ENCODE results near the gene DYNLT2B. TPM values are rescaled to one million over a fixed set of nuclear protein-coding genes. Genes with fewer than 3 reads are reported as not detected.

The DYNLT2B gene
- total and polyA plus RNA-seq, 9 donors: 7.7 to 30.2 (median 9.5) TPM

DNA sequence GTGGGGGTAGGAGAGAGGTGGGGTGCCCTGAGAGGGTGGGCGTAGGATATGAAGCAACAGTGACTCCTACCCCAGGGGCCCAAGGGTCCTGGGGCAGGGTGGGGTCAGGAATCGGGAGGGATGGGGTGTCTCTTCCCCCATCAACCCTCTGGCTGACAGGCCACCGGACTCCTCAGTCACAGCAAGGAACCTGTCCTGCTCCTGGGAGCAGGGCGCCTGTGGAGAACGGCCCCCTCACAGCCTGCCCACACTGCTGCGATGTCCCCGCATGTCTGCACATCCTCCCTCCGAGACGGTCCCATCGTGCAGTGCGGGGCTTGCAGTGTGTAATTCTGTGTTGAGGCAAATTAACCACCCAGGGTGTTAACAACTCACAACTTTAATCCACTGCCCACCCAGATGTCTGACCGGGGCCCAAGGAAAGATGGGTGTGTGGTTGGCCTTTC, 17.5 kb upstream of the DYNLT2B start:
- intact Hi-C loops (cut with DNase I): no loop called here
- no peak overlapping the region for H3K27ac ChIP-seq
- no peaks in the 10 kb centered on the region for H3K36me3 ChIP-seq
- TF ChIP-seq POLR2A (IDR thresholded peaks at IDR 0.05): no peak
- TF ChIP-seq EP300 (IDR thresholded peaks at IDR 0.05): no peak
- no peak for TF ChIP-seq CTCF (IDR thresholded peaks at IDR 0.05)
- no peak for DNase-seq
- H3K27me3 ChIP-seq: no peaks in the 10 kb centered on the region
- H3K4me3 ChIP-seq: no peak overlapping the region
- H3K9me3 ChIP-seq: no peaks in the 10 kb centered on the region
- H3K4me1 ChIP-seq (ENCODE audit: insufficient read depth): no peaks in the 10 kb centered on the region
- WGBS, 3 donors: 58 to 65% (median 65%) methylated on average over 12 of the region's 12 CpGs

DNA sequence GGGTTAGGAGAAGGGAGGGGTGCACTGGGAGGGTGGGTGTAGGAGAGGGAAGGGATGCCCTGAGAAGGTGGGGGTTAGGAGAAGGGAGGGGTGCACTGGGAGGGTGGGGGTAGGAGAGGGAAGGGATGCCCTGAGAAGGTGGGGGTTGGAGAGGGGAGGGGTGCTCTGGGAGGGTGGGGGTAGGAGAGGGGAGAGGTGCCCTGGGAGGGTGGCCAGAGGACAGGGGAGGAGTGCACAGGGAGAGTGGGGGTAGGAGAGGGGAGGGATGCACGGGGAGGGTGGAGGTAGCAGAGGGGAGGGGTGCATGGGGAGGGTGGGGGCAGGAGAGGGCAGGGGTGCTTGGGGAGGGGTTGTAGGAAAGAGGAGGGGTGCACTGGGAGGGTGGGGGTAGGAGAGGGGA, 16.9 kb upstream of the DYNLT2B start:
- TF ChIP-seq CTCF (IDR thresholded peaks at IDR 0.05) (no peak), POLR2A (IDR thresholded peaks at IDR 0.05) (no peak), EP300 (IDR thresholded peaks at IDR 0.05) (no peak)
- Histone ChIP-seq H3K27ac (no peak overlapping the region), H3K9me3 (no peaks in the 10 kb centered on the region), H3K27me3 (no peaks in the 10 kb centered on the region), H3K4me1 (ENCODE audit: insufficient read depth) (no peaks in the 10 kb centered on the region), H3K4me3 (no peak overlapping the region), H3K36me3 (no peaks in the 10 kb centered on the region)
- 30 to 44% methylated on average over 1 of the region's 1 CpG; no CpG with 5 or more reads in 1 of the 3 donors for WGBS, 3 donors
- intact Hi-C loops (cut with DNase I): no loop called here
- DNase-seq: no peak

- no peaks in the 10 kb centered on the region for H3K36me3 ChIP-seq
- no peak for DNase-seq
- no peak overlapping the region for H3K4me3 ChIP-seq
- intact Hi-C loops (cut with DNase I): no loop called here
- TF ChIP-seq EP300 (IDR thresholded peaks at IDR 0.05) (no peak), CTCF (IDR thresholded peaks at IDR 0.05) (no peak), POLR2A (IDR thresholded peaks at IDR 0.05) (no peak)
- H3K27me3 ChIP-seq: no peaks in the 10 kb centered on the region
- no peaks in the 10 kb centered on the region for H3K4me1 ChIP-seq (ENCODE audit: insufficient read depth)
- no peaks in the 10 kb centered on the region for H3K9me3 ChIP-seq
- WGBS, 3 donors: 74 to 83% (median 83%) methylated on average over 8 of the region's 8 CpGs
- H3K27ac ChIP-seq: no peak overlapping the region
These were observed 14.1 kb upstream of the DYNLT2B start for GRCh38 chr3:196332168-196332567.

GRCh38 chr3:196327405-196327804, 9.4 kb upstream of the DYNLT2B start:
- H3K36me3 ChIP-seq: no peaks in the 10 kb centered on the region
- H3K27ac ChIP-seq: no peak overlapping the region
- TF ChIP-seq CTCF (IDR thresholded peaks at IDR 0.05): no peak
- no peak for TF ChIP-seq EP300 (IDR thresholded peaks at IDR 0.05)
- no peak for TF ChIP-seq POLR2A (IDR thresholded peaks at IDR 0.05)
- H3K4me1 ChIP-seq (ENCODE audit: insufficient read depth): no peaks in the 10 kb centered on the region
- 2 to 22% (median 9%) methylated on average over 6 of the region's 6 CpGs for WGBS, 3 donors
- DNase-seq: no peak
- no peaks in the 10 kb centered on the region for H3K9me3 ChIP-seq
- H3K4me3 ChIP-seq: no peak overlapping the region
- intact Hi-C loops (cut with DNase I): no loop called here
- no peaks in the 10 kb centered on the region for H3K27me3 ChIP-seq
